HG03342 (cell line): ENCODE measurements around the gene MKRN2OS.

Experiments used
- ATAC-seq: cut with Tn5 transposase; IDR thresholded peaks from one replicate; pipeline ENCODE4 v1.9.1; 2021; ENCODE audit warnings: mild to moderate bottlenecking, moderate library complexity; ENCODE audit not compliant: unreplicated experiment

The MKRN2OS gene

DNA sequence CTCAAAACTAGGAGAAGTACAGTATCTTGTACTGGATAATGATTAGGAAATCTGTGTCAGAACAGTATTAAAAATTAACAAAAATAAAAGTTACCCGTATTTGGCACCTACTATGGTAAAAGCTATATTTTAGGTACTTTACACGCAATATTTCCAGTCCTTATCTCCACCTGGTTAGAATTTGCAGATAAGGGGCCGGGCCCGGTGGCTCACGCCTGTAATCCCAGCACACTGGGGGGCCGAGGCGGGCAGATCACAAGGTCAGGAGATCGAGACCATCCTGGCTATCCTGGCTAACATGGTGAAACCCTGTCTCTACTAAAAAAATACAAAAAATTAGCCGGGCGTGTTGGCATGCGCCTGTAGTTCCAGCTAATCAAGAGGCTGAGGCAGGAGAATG, 28.4 kb downstream of the MKRN2OS start:
- ATAC-seq: no peak

DNA sequence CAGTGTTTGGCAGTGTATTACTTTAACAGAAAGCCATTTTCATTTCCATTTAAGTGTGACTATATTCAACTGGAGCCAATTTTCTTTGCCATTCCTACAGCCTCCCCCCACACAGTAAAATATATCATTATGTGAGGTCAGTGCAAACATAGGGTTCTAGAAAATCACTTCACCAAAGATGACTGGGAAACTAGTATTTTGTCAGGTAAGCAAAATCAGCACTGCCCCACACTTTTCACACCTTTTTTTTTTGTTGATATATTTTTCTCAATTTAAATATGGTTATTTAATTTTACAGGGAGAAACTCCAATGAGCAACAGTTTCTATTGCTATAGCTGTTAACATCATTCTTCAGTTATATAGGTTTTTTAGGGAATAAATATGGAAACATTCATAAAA, 29.7 kb downstream of the MKRN2OS start:
- ATAC-seq: no peak

DNA sequence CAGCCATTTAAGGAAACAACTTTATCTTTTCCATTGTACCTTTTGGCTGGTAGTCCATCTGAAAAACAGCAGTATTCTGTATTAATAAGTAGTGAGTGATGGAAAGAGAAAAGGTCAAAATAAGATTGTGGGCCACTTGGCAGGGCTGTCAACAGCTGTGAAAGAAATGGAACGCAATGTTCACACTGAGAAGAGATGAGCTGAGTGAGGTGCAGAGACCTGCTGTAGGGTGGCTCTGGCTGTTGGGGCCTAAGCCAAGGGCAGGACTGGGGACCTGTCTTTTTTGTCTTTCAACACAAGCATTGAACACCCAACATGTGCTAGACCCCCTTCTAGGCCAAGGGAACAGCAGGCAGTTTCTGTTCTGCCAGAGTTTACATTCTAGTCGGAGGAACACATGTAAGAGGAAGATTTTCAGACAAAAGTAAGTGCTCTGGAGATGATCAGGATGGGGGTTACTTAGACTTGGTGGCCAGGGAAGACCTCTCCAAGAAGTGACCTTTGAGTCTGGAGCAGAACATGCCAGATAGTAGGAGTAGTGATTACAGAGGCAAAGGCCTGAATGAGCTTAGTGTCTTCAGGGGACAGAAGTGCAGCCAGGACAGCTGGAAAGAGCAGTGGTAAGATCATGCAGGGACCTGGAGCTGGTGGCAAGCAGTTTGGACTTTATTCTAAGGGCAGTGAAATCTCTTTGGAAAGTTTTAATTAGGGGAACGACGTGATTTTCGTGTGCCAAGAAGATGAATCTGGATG, 31.4 kb downstream of the MKRN2OS start:
- ATAC-seq: no peak

DNA sequence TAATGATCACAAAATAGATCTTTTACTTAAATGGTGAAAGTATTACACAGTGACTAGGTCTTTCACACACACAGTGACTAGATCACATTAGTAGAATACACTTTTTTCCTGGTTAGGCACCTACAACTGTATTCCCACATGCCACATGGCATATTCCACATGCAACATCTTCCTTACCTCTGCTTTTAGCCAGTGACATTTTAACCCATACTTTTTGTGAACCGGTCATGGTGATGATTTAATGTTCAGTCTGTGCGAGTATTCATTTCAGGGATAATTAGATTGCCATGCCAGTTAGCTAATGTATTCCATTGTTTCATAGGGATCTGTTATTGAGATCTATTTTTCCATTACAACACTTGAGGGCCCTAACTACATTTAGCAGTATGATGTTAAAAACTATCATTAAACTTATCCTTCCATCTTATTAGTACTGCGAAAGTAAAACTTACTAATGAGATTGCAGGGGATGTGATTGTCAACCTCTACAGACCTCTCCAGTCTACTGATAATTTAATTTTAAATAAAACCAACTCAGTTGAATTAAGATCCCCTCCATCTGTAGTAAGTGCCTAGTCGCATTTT, 32.7 kb downstream of the MKRN2OS start:
- no peak for ATAC-seq

DNA sequence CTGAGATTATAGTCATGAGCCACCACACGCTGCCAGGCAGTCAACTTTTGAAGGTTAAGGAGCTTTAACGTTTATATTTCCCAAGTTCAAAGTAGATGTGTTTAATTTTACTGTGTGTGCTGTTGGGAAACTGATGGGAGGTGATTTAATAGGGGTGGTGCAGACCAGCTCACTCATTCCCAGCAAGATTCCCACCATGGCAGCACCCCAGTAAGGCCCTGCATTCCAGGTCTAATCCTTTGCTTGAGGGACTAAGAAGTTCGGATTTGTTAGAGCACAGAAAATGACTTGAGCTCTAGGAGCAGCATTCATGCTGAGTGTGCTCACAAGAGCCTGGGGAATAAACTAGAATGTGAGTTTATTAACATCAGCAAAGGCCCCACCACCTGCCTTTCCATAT, 35.8 kb downstream of the MKRN2OS start:
- ATAC-seq: no peak

DNA sequence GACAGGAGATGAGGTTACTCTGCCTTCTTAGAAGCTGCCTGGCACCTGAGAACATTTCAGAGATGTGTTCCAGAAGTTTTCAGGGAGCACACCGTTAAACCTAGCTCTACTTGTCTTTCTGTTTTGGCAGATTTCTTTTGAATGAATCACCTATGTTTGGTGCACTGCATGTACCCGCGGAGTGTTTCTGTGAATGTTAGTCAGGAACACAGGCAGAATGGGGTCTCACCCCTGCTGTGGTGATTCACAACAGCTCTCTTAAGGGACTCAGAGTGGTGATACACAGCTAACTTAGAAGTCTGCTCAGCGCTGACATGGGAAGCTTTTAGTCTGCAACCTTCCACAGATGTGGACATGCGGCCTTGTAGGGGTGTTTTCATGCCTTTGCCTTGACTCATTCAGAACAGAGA, 37.0 kb downstream of the MKRN2OS start:
- no peak for ATAC-seq

DNA sequence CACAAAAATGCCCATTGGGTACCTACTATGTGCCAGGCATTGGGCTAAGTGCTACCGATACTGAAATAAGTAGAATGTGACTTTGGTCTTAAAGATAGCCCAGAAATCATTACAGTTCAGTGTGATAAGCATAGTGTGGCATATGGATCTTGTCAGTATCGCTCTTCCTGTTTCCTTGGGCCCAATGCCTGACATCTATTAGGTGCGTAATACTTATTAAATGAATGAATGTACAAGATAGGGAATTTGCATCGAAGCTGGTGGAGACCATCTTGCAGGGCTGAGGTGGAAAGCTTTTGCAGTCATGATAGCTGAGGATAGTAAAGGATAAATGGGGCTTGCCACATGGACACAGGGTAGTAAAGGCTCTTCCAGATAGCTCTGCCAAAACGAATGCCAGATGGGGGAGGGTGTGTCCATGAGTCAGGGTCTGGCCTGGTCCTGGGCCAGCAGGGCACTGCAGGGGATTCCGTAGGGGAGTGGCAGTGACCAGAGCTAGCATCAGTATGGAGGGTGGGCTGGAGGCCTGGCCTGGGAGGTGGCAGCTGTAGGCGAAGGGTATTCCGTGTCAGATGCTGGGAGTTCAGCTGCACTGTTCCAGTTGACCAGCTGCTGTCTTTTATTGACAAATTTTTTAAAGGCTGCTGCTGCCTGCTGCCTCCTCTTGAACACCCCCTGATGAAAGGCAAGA, 37.6 kb downstream of the MKRN2OS start:
- ATAC-seq: no peak

DNA sequence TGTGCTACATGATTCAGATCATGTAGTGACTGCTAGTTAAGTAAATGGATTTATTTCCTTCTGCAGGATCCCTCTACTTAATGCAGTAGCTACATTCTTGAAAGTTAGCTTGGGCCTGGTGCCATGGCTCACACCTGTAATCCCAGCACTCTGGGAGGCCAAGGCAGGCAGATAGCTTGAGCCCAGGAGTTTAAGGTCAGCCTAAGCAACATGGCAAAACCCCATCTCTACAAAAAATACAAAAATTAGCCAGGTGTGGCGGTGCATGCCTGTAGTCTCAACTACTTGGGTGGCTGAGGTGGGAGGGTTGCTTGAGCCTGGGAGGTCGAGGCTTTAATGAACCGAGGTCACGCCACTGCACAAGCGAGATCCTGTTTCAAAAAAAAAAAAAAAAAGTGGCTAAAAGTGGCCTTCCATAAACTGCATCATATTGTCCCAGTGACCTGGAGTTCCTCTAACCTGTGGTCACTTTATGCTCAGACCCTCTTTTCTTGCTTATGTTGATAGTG, 39.0 kb downstream of the MKRN2OS start:
- no peak for ATAC-seq

DNA sequence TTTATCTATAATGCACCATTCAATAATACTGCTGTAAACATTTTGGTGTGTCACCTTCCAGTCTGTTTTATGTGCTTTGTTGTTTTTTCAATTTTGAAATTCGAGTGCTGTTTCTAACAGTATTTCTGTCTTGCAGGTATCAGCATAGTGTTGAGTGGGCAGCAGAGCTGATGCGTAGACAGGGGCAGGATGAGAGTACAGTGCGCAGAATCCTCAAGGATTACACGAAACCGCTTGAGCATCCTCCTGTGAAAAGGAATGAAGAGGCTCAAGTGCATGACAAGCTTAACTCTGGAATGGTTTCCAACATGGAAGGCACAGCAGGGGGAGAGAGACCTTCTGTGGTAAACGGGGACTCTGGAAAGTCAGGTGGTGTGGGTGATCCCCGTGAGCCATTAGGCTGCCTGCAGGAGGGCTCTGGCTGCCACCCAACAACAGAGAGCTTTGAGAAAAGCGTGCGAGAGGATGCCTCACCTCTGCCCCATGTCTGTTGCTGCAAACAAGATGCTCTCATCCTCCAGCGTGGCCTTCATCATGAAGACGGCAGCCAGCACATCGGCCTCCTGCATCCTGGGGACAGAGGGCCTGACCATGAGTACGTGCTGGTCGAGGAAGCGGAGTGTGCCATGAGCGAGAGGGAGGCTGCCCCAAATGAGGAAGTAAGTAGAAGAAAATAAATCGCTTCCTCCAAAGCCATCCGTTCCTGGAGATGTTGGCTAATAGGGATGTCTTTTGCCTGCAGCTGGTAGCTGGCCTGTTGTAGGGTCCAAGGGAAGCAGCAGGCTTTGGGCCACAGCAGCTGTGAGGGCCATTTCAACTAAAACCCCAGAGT, 42.0 kb downstream of the MKRN2OS start:
- ATAC-seq: no peak

DNA sequence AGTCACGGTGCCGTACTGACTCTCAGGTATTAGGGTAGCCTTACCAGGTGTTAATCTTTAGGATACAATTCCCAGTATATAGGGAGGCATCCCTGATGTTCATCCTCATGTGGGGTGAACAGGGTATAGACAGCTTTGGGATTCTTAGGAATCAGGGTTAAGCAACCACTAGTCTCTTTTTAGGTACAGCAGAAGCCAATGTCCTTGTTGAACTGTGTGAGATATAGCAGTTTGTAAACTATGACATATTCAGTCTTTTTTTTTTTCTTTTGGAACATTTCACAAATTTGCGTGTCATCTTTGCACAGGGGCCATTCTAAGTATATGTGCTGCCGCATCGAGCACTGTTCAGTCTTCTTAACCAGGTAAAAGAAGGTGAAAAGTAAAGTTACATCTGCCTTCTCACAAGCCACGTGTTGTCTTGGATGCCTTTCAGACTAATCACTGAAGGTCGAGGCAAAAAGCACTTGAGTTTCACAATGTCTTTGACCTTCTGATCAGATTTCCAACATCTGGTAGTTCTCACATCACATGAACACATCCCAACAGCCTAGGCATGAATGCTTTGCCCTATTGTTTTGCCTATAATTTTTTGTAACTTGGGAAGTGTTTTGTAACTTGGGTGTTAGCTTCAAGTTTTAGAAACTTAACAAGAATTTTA, 43.8 kb downstream of the MKRN2OS start:
- ATAC-seq: no peak

DNA sequence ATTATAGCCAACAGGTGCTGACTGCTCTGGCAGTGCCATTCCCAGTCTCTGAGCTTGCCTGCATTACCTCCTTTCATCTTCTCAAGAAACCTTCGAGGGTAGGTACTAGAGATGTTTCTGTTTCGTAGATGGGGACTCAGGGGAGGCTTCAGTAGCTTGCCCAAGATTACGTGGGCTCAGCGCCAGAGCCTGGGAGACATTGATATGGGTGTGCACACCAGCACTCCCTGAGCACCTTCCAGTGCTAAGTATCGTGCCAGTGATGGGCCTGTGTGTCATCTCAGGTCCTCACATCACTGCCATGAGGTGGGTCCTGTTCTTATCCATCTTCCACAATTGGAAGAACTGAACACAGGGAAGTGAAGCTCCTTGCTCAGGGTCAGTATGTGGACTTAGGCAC, 45.8 kb downstream of the MKRN2OS start:
- no peak for ATAC-seq

DNA sequence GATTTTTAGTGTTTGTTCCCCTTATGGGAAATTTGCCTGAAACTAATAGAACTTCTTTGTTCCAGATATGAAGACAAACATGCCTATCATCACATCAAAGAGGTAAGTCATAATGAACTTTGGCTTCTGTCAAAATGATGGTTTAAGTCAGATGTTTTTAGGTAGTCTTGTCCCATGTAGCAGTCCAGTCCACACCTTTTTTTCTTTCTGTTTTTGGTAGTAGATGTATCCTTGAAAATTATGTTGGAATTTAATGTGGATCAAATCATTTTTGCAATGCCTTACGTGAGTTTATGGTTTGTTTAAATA, 48.9 kb downstream of the MKRN2OS start:
- no peak for ATAC-seq

DNA sequence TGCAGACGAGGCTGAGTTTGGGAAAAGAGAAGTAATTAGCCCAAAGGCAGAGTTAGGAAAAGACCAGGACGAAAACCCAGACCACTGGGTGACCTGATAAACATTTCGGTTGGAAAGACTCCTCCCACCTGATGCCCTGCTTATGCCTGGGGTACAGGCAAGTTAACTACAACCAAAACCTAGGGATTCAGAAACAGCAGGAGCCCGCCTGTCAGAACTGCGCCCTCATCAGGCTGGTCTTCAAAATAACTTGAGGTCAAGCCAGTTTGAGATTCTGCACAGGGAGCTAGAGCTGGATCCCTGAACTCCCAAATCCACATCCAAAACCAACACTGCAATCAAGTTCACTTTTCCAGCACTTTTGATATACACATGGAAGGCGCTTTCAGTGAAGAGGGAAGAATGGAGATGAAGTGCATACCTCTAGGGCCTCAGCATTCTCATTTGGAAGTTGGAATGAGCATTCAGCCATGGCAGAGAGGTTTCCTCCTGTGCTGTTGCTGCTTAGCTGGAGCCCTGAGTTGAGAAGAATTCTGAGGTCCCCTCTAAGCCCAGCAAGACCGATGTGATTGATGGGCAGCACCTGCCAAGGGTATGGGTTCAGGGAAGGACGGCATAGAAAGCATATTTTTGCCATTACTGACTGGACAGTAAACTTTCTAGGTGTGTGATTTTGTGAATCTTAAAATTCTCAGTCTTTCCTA, 49.4 kb downstream of the MKRN2OS start:
- ATAC-seq: no peak

DNA sequence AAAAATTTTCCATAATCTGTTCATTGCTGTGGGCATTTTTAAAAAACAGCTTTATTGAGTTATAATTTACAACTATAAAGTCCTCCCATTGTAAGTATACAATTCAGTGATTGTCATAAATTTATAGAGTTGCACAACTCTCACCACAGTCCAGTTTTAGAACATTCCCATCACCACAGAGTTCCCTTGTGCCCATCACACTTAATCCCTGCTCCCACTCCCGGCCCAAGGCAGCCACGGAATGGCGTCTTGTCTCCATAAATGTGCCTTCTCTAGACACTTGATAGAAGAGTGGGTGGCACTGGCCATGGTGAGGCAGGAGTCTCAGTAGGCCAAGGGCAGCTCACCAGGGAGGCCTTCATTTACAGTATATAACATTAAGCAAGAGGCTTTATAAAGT, 54.8 kb downstream of the MKRN2OS start:
- no peak for ATAC-seq

DNA sequence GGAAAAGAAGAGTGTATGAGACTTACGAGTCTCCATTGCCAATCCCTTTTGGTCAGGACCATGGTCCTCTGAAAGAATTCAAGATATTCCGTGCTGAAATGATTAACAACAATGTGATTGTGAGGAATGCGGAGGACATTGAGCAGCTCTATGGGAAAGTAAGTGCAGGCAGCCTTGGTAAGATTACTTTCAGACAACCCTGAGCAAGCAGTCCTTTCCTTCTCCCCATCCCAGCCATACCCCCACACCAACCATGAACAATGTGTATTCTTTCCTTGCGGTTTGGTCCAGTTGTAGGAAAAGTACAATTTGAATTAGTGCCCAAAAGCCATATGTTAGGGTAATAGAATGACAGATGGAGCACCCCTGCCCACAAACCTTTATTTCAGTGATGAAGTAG, 55.5 kb downstream of the MKRN2OS start:
- no peak for ATAC-seq
